SH-SY5Y (cell line): ENCODE data around the gene GPR156.

Experiments
- GATA2 ChIP-seq: IDR thresholded peaks from 2 replicates; pipeline ENCODE4 v1.6.1; 2011; ENCODE audit warnings: mild to moderate bottlenecking, low read depth, low read length
- GATA3 ChIP-seq: IDR thresholded peaks from 2 replicates; pipeline ENCODE4 v1.6.1; 2011; ENCODE audit warnings: low read depth, mild to moderate bottlenecking, low read length, moderate library complexity

GRCh38 chr3:120177707-120178306 lies 107.2 kb downstream of the GPR156 start:
- TF ChIP-seq GATA2 = no peak
- TF ChIP-seq GATA3 = no peak
